NCI-H460 (cell line): ENCODE data around the gene MACROH2A1. TPM values are rescaled to one million over a fixed set of nuclear protein-coding genes. Genes with fewer than 3 reads are reported as not detected.

Experiments
- DNase-seq: peaks from one replicate; pipeline ENCODE4 v3.0.0-alpha.2; 2016; ENCODE audit warnings: low read depth; ENCODE audit errors: extremely low read depth
- total RNA-seq: library from RNA; depleted of rRNA; stranded (reverse); fragments of >200 nt; shearing (Covaris generic); gene quantifications from 2 replicates; pipeline ENCODE4 v1.2.3, GENCODE V29; 2014

The MACROH2A1 gene
- total RNA-seq, 1 experiment from 2014 or later = 170 TPM

DNA sequence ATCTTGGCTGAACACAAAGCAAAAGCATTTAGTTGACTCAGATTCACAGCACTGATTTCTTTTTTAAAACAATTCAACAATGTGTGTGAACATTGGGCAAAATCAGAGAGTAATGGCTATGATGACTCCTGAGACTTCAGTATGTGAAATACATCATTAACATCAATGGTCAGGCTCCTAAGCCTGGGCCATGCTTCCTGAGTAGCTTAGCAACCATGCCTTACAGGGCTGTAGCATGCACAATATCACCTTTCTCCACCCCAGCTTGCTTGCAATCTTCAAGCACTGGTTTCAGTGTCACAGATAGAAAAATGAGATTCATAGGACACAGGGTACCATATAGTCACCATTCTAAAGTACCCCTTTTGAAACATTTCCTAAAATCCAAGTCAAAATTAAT lies 41.3 kb downstream of the MACROH2A1 start:
- DNase-seq = no peak

GRCh38 chr5:135356522-135357318 lies 42.3 kb downstream of the MACROH2A1 start:
- no peak for DNase-seq

DNA sequence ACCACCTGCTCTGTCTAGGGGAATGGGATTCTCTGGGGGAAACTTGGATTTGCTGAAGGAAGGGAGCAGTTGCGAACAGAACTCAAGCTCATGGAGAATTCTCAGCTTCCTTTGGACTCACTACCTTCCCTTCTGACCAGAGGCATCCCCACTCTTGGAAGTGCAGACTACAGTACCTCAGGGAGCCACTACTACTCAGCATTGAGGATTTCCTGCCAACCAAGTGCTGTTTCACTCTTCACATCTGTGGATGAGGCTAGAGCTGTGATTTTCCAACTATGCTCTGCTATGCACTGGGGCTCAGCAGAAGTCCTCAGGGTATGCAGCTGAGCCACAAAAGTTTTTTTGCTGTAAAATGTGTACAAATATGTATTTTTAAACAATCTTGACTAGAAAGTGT lies 43.9 kb downstream of the MACROH2A1 start:
- no peak for DNase-seq

DNA sequence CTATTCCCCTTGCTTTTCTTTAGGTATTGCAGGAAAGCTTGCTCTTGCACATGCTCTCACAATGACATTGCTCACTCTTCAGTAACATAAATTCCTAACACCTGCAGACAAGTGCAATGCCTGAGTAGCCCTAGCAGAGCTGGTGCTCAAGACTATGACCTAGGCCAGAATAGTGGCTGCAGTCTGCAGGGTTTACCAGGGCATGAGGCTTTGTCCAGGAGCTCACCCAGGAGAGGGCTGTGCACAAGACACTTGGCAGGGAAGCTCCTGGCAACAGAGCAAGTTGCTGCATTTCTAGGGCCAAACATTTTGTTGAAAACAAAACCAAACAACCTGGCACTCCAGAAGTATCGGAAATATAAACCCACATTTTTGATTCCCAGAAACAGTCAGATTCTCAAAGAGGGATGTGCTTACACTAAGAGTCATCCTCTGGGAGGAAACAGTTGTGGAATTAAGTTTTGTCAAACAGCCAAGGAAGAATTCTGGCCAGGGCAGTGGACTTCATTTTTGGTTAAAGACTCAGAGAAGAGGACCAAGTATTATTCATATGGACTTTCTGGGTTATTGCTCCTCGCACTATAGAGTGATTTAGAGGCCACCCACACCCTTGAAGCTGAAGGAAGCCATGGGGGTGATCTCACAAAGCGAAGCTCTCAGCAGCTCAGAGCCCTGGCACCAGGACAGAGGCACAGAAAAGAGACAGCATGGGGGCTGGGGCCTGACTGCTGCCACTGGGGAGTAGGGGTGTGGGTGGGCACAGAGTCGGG lies 44.9 kb downstream of the MACROH2A1 start:
- no peak for DNase-seq

DNA sequence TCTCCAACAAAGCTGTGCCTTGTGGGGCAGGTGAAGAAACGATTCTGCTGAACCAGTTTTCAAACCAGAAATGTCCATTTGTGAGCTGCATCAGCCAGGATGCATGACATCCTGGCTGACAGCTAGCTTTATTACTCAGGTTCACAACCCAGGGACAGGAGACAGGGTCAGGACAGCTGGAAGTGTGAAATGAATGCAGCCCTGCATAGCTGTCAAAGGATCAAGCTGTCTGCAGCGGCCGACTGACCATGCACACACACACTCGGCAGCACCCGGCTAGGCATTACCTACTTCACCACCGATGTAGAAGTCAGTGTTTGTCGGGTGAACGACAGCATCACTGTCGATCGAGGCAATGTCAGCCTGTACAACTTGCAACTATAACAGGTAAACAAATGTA lies 48.5 kb downstream of the MACROH2A1 start:
- DNase-seq = no peak

DNA sequence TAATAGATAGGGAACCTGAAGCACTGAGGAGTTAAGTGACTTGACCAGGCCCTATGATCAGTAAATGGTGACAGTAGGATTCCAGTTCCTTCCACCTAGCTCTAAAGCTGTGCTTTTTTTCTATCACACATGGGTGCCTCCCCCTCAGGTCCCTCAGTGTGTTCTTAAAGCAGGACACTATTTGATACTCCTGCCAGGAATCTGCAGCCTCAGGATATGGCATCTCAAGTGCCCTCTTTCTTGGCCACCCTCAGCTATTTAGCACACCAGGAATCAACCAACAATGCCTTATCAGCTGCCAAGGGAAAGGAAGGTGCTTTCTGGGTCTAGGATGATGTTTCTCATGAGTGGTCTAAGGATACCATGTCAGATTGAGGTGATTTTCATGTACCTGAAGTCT lies 49.1 kb downstream of the MACROH2A1 start:
- no peak for DNase-seq

GRCh38 chr5:135349451-135349850 lies 49.6 kb downstream of the MACROH2A1 start:
- DNase-seq = no peak

DNA sequence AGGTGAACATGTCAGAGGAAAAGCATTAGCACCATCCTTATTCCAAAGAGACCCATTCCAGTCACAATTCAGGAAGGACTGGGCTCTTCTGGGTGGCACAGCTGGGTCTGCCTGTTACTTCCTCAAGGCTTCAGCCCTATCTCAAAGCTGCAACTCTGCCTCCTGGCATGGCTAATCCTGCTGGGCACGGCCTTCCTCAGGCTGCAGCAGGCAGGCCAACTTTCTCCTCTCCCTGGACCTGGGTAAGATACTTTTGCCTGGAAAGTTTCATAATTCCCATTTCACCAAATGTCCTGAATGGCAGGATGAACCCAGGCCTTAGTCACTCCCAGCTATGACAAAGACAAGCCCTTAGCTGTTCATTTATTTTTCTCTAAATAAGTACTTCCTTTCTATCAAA lies 50.1 kb downstream of the MACROH2A1 start:
- no peak for DNase-seq

DNA sequence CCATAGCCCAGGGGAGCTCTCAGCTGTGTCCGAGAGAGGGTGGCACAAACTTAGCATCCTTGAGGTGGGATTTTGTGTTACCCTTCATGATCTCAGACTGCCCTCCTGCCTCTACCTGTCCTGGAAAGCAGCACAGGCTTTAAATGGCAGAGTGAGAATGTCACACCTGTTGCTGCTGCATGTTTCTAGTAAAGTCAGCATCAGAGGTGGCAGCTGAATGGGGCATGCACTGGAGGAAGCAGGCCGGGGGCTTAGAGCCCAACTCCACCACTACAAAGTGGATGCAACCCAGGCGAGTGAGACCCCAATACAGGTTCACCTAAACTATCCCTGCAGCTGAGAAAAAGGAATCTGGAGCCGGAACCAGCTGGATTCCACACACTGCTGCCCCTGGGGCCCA lies 51.6 kb downstream of the MACROH2A1 start:
- DNase-seq = no peak

DNA sequence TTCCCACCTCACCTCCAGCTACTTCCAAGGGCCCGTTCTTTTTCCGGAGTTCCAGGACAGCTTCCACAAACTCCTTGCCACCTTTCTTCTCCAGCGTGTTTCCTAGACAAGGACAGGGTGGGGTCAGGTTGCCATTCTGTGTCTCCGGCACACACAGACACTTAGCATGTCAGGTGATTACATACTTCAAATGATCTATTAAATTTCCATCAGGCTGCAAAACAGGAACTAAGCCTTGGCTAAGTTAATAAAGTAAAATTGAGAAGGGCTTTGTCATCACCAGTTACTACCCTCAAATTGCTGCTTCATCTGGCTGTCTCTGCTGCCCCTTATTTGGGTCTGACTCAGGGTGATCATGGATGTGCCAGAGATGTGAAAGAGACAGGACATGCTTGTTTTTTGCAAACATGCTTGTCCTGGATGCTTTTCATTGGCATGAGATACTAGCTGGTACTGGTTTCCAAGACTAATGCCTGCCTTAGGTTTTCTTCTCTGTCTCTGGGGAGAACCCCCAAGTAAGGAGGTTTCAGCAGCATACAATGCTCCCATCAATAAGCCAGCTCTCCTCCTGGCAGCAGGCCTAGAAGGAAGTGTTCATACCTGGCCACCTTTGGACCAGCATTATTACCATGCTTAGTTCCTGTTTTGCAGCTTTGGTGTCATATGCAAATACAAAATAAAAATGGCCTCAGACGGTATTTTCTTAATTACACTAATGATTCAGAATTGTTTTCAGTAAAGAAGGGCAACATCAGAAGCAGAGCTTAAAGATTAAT lies 52.9 kb downstream of the MACROH2A1 start:
- no peak for DNase-seq

GRCh38 chr5:135344349-135344748 lies 54.7 kb downstream of the MACROH2A1 start:
- DNase-seq = no peak

DNA sequence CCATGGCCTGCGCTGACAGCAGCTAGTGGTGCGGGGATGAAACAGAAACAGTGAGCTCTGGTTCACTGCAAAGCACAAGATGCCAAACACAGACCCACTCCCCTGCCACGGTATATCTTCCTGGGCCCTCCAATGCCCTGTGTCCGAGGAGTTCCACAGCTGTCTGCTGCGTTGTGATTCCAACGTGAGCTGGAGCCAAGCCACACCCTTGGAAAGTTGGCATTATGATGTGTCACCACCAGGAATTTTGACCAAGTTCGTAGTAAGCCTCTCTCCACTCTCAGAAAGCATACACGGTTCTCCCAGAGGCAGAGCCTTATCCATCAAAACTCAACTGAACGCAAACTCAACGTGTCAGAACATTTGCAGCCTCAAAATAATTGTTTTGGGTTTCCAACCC lies 55.6 kb downstream of the MACROH2A1 start:
- DNase-seq = no peak

DNA sequence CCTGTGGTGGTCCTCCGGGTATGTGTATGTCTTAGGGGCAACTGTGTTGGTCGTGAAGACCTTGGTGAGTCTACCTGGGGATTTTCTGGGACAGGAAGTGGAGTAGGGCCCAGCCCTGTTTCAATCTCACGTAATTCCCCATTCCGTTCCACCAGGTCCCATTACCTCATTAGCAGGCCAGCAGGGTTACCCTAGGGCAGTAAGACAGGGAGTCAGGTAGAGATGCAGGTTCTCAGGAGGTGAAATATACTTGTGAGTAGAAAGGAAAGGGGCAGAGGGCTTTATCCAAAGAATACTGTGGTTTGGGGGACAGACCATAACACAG lies 56.5 kb downstream of the MACROH2A1 start:
- DNase-seq = no peak

GRCh38 chr5:135341696-135342550 lies 57.1 kb downstream of the MACROH2A1 start:
- no peak for DNase-seq

- DNase-seq = no peak
Measured at GRCh38 chr5:135341016-135341666, 57.9 kb downstream of the MACROH2A1 start.

- no peak for DNase-seq
Measured at GRCh38 chr5:135340568-135340967, 58.5 kb downstream of the MACROH2A1 start.

DNA sequence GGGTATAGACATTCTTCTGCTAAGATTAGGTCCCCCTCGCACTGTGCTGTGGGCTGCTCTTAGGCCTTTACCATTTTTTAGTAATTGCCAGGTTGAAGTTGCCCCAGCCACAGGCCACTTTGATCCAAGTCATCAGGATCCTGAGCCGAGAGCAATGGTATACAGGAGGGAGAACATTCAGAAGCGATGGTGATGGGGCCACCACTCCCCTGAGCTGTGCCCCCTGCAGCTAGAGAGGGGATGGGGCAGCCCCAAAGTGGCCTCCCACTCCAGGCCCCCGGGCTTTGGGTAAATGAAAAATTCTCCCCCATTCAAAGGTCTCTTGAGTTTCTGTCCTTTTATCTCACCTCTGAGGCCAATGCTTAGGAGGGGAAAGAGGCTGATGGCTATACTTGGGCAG lies 59.4 kb downstream of the MACROH2A1 start:
- DNase-seq = no peak

DNA sequence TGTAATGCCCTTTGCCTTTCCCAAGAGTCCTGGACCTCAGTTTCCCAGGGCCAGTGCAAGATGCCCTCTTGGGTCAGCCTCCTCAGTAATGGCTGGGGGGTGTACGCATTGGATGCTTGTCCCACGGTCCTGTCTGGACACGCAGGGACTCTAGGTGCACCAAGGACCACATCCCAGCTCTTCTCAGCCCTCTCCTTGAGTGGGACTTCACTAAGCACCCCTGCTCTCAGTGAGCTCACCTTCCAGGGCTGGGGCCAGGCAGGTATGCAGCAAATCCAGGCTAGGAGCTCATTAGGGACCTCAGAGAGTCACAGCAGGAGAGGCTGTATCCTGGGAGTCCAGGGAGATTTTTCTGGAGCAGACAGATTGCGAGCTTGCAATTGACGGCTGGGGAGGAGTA lies 59.8 kb downstream of the MACROH2A1 start:
- DNase-seq = no peak

DNA sequence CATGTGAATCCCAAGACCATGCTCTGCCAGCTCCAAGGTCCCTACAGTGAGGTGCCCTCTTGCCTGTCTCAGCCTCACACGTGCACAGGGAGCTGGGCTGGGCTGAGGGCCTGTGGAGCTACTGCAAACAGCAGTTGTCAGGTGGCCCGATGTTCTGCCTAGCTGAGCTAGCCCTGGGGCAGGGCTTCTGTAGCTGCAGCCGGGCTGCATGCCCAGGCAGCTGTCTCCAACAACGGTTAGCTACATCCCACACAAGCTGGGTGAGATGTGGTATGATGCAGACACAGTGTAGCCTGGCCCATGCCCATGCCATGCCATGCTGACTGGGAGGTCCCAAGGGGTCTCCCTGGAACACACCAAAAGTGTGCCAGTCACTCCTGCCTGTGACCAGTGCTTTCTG lies 62.0 kb downstream of the MACROH2A1 start:
- DNase-seq = no peak
